Tibial artery (tissue), 4 donors: ENCODE data around the gene SRP68.

ENCODE experiments used
- DNase-seq, 2 donors: peaks; one replicate each; pipeline ENCODE4 v3.0.0-alpha.2; 2019
- H3K27ac ChIP-seq, 2 donors: fragments of 200-600 bp; sonication (generic) in 1 of 2; 1 replicate in 1 of 2; 2 replicates in 1 of 2; pipeline ENCODE4 v1.5.1; 2018 to 2019; ENCODE audit warnings: mild to moderate bottlenecking in 1 of 2
- H3K27me3 ChIP-seq, 2 donors: fragments of 200-600 bp; sonication (generic) in 1 of 2; one replicate each; pipeline versions ENCODE4 v1.5.1 to v1.6.0; 2016 to 2019
- H3K36me3 ChIP-seq, 3 donors: fragments of 200-600 bp; sonication (generic) in 2 of 3; one replicate each; pipeline ENCODE4 v1.5.1; 2016 to 2019; ENCODE audit warnings: mild to moderate bottlenecking in 2 of 3
- H3K4me1 ChIP-seq, 4 donors: fragments of 200-600 bp; sonication (generic) in 2 of 4; 1 replicate in 3 of 4; 2 replicates in 1 of 4; pipeline ENCODE4 v1.5.1; 2016 to 2019
- H3K4me3 ChIP-seq, 2 donors: fragments of 200-600 bp; sonication (generic) in 1 of 2; 1 replicate in 1 of 2; 2 replicates in 1 of 2; pipeline ENCODE4 v1.5.1; 2018 to 2019; ENCODE audit warnings: mild to moderate bottlenecking in 2 of 2
- H3K9me3 ChIP-seq, 3 donors: fragments of 200-600 bp; sonication (generic) in 1 of 3; one replicate each; pipeline ENCODE4 v1.5.1; 2016 to 2019
- CTCF ChIP-seq, 2 experiments: fragments of 200-600 bp in 1 of 2; fragments of 450-650 bp in 1 of 2; IDR thresholded peaks; one replicate each; pipeline ENCODE4 v1.5.1; 2017 to 2019; ENCODE audit warnings: antibody characterized with exemption in 2 of 2, mild to moderate bottlenecking in 1 of 2, moderate library complexity in 1 of 2
- intact Hi-C: fragments of 100-400 bp; cut with DNase I; formaldehyde crosslinking; loops from one replicate; pipeline ENCODE4 v1.15.0; 2023; ENCODE audit warnings: low total_unique reads

The SRP68 gene

GRCh38 chr17:76014100-76014924 lies 58.0 kb downstream of the SRP68 start:
- peak in 1 of 2 donors; percentile 45 for DNase-seq
- Histone ChIP-seq H3K4me1 (peaks cover 0 to 6% (median 1%) of the 10 kb centered on the region in 4 donors), H3K4me3 (no peak overlapping the region), H3K27me3 (peaks cover 0 to 25% of the 10 kb centered on the region in 2 donors), H3K36me3 (peaks cover 0 to 2% (median 0%) of the 10 kb centered on the region in 3 donors), H3K9me3 (no peaks in the 10 kb centered on the region), H3K27ac (no peak overlapping the region)
- peak; percentile 85 to 96 for TF ChIP-seq CTCF (IDR thresholded peaks at IDR 0.05)
- intact Hi-C loops, result no loop called here

GRCh38 chr17:76013377-76013932 lies 58.9 kb downstream of the SRP68 start:
- intact Hi-C loops, result no loop called here
- Histone ChIP-seq H3K27me3 (peaks cover 0 to 22% of the 10 kb centered on the region in 2 donors), H3K27ac (no peak overlapping the region), H3K4me1 (peaks cover 0 to 6% (median 1%) of the 10 kb centered on the region in 4 donors), H3K9me3 (no peaks in the 10 kb centered on the region), H3K36me3 (peaks cover 0 to 5% (median 0%) of the 10 kb centered on the region in 3 donors), H3K4me3 (no peak overlapping the region)
- no peak for TF ChIP-seq CTCF (IDR thresholded peaks at IDR 0.05)
- DNase-seq, result no peak

GRCh38 chr17:76011951-76012350 lies 60.4 kb downstream of the SRP68 start:
- no peak overlapping the region for H3K4me3 ChIP-seq
- H3K36me3 ChIP-seq, result peaks cover 0 to 5% (median 0%) of the 10 kb centered on the region in 3 donors
- H3K4me1 ChIP-seq, result peaks cover 0 to 6% (median 1%) of the 10 kb centered on the region in 4 donors
- intact Hi-C loops, result no loop called here
- DNase-seq, result no peak
- H3K9me3 ChIP-seq, result no peaks in the 10 kb centered on the region
- TF ChIP-seq CTCF (IDR thresholded peaks at IDR 0.05), result no peak
- H3K27ac ChIP-seq, result no peak overlapping the region
- peaks cover 0 to 20% of the 10 kb centered on the region in 2 donors for H3K27me3 ChIP-seq

- Histone ChIP-seq H3K27ac (no peak overlapping the region), H3K36me3 (peaks cover 0 to 9% (median 0%) of the 10 kb centered on the region in 3 donors), H3K4me3 (no peak overlapping the region), H3K4me1 (peaks cover 0 to 6% (median 1%) of the 10 kb centered on the region in 4 donors), H3K27me3 (peaks cover 0 to 6% of the 10 kb centered on the region in 2 donors), H3K9me3 (no peaks in the 10 kb centered on the region)
- TF ChIP-seq CTCF (IDR thresholded peaks at IDR 0.05), result no peak
- DNase-seq, result no peak
- intact Hi-C loops, result no loop called here
Measured at GRCh38 chr17:76009969-76010661, 62.2 kb downstream of the SRP68 start.

GRCh38 chr17:76009447-76009846 lies 62.9 kb downstream of the SRP68 start:
- peaks cover 0 to 5% (median 1%) of the 10 kb centered on the region in 4 donors for H3K4me1 ChIP-seq
- H3K4me3 ChIP-seq, result no peak overlapping the region
- no peak overlapping the region for H3K27ac ChIP-seq
- H3K27me3 ChIP-seq, result no peaks in the 10 kb centered on the region
- peaks cover 0 to 12% (median 0%) of the 10 kb centered on the region in 3 donors for H3K36me3 ChIP-seq
- no peaks in the 10 kb centered on the region for H3K9me3 ChIP-seq
- intact Hi-C loops, result no loop called here
- DNase-seq, result no peak
- TF ChIP-seq CTCF (IDR thresholded peaks at IDR 0.05), result no peak
